Stimulated activated CD4-positive, alpha-beta T cell treated with anti-CD3 and anti-CD28 coated beads, Interleukin-12 subunit alpha, Interleukin-12 subunit beta, amount 100 ng/mL, for 24 hours (primary cell): ENCODE measurements around the gene CTRB2.
"Not testable (repeated sequence)": the region's sequence is repeated elsewhere in the genome, so short reads cannot be mapped to it uniquely, and the experiment has no call there.

Experiments
- DNase-seq, 2 experiments: peaks; one replicate each; pipeline ENCODE4 v3.0.0-alpha.2; 2020; ENCODE audit warnings: low read depth in 2 of 2

The CTRB2 gene

DNA sequence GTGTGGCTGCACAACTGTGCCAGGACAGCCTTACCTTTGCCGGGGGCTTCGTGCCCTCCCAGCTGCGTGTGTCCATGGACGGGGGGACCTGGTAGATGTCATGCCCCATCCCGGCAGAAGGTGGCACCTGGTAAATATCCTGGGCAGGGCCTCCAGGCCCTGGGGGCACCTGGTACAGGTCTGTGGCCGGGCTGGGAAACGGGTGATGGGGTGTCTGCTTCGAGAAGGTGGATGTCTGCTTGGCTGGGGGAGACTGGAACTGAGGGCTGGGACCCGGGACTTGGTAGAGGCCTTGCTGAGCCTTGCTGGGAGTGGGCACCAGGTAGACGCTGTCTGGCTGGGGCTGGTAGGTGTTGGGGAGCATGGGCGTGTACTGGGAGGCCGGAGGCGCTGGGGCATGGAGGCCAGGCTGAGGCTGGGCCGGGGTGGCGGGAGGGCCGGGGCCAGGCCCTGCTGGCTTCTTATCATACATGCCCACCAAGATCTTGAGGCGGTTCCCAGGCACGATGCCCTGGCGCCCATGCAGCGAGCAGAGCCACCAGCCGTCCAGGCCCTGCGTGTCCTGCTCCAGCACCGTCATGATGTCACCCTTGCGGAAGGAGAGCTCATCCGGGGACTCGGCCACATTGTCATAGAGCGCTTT lies 35.6 kb upstream of the CTRB2 start:
- not testable (repeated sequence) for DNase-seq

DNA sequence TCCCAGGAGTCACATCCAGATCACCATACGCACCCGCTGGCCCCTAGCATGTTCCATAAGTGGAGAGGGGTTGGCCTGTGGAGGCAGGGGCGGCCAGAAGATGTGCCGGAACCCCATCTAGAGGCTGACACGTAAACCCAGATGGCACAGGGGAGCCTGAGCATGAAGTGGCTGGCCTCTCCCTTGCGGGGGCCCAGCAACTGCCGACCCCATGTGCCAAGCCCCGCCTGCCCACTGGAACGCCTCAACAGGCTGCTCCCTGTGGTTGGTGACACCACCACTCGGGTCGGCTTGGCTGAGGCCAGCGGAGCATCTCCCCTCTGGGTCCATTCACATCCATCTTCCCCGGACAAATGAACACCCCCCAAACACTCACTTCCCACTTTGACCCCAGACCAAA lies 35.0 kb upstream of the CTRB2 start:
- DNase-seq: no peak

DNA sequence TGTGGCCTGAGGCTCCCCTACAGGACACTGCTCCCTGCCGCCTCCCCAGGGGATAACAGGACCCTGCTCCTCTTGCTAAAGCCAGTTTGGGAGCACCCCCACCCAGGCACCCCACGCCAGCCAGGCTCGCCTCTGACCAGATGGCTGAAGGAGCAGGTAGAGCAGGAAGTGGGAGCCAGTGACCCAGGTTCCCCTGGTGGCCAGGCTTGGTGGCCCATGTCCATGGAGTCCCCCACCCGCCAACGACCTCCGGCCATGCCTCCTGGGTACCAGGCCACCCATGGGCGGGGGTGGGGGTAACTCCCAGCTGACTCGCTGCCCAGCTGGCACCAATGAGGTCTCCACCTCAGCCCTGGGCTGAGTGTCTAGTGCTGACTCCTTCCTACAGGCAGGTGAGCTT lies 34.5 kb upstream of the CTRB2 start:
- DNase-seq: no peak

DNA sequence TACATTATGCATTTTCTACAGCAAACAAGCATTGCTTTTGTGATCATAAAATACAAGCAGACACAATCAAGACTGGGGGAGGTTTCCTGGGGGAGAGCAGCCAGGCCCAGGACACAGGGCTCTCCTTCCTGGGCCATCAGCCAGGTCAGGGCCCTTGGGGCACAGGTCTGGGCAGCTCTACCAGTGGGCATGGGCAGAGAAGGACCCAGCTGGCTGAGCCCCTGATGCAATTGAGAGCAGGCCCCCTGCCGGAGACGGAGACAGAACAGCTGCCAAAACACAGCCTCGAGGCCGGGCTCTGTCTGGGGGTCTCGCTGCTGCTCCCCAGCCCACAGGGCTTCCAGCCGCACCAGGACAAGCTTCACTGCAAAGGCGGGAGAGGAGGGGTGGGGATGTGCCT lies 33.7 kb upstream of the CTRB2 start:
- DNase-seq: not testable (repeated sequence)

DNA sequence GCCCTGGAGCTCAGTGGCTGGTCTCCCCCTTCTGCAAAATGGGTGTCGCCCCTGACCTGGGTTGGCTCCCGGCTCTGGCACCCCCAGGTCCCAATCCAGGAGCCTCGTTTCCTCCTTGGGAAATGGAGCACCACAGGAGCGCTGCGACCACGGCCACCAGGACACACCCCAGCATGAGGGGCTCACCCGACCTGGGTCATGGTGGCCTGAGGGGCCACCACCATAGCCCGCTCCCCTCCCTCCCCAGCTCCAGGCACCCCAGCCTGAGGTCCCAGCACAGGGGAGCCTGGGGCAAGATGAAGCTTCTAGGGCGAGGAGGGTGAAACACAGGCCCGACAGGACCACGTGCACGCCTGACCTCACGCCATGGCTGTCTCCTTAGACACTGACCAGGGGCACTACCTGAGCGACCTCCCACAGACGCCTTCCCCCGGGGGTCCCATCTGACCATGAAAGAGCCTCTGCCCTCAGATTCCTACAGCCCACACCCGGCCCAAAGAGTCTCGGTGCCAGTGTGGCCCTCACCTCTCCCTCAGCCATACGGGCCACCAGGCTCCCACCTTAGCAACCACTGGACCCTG lies 32.7 kb upstream of the CTRB2 start:
- no peak for DNase-seq

DNA sequence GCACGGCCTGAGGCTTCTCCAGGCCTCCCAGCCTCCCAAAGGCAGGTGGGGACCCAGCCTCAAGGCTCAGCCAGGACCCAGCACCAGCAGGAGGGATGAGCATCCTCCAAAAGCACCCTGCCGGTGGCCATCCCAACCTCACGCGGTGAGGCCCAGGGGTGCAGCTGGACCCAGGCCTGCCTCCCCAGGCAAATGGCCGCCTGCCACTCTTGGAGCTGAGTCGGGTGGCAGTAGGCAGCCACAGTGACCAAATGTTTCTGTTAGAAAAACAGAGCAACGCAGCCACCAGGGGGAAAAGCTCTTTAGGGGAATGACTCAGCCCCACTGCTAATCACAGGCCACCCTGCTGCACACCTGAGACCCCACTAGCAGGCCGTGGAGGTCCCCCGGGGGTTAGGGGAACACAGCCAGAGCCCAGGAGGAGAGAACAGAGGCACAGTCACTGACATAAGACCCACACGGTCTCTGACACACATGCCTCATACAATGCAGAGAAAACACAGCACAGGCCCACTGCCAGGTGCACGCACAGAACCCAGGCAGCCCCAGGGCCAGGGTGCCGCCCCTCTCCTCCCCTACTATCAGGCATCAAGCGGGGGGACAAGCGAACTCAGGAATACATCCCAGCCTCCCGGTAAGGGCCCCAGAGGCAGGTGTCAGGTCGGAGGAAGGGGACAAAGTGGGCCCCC lies 32.0 kb upstream of the CTRB2 start:
- DNase-seq: no peak

DNA sequence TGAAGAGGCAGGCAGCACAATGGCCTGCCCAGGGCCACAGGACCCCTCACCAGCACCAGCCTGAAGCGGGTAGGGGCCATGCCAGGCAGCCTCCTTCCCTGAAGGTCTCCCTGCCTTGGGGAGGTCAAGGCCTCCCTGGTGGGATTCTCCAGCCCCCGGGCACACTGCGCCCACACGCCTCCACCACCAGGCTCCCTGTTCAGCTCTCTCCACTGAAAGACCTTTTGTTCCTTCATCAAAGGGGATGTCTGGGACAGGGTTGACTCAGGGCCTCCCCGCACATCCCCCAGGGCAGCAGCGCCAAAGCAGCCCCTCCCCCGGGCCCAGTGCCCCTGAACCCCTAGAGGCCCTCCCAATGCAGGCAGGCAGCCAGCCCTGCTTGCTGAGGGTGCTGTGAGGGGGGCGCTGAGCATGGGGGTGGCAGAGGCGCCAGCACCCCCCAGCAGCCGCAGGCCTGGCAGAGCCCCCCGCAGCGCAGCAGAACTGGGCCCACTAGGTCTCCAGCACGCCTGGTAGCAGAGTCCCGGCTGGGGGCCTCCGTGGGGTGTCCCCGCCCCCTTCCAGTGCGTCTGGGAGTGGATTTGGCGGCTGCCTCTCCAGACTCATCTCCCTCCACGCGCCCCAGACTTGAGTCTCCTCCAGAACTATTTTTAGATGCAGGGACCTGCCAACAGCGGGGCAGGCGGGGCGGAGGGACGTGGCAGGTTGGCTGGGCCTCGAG lies 31.3 kb upstream of the CTRB2 start:
- DNase-seq: no peak

DNA sequence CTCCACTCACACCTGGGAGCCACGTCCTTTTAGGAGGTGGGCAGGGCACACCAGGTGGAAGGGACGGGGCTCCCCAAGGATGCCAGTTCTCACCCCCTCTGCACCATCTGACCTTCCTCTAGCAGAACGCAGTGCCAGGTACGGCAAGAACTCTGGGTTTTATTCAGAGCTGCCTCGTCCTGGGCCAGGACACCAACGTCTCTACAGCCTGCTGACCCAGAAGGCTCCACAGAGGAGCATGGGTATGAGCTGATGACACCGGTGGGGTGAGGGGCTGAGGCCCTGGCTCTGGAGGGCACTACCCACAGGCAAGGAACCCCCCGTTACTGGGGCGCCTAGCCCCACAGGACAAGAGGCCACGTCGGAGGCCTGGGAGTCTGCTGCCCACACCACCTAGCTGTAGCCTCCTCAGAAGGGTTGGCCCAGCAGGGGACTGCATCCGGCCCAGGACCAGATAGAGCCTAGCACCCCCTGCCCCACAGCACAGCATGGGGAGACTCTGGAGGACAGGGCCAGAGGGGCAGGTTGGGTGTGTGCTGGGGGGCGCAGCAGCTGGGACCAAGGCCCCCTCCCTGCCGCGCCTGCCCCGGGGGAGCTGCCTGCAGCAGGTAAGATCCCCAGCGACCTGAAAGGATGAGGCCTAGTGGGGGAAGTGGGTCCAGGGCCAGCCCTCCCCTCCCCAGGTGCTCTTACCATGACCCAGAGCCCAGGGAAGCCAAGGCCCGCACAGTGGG lies 30.6 kb upstream of the CTRB2 start:
- no peak for DNase-seq

DNA sequence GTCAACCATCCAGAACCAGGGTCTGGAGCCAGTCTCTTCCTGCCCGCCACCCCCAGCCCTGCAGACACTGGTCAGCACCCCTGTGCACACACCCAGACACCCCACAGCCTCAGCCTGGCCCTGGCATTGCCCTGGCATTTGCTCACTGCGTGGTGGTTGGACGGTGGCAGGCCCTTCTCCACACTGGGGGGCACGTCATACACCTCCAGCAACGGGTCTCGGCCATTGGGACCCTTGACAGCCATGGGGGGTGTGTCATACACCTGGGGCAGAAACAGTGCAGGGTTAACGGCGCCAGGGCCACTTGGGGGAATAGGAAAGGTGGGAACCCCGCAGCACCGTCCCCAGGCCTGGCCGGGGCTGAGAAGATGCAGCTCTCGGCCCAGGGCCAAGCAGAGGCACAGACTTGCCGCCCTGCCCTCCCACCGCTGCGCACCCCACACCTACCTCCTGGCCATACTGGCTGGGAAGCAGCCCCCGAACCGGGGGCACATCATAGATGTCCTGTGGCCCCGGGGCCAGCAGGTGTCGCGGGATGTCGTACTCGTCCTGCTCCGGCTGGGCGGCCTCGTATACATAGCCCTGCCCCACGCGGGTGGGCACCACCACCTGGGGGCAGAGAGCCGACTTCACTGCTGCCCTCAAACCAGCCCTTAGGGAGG lies 29.9 kb upstream of the CTRB2 start:
- no peak for DNase-seq

DNA sequence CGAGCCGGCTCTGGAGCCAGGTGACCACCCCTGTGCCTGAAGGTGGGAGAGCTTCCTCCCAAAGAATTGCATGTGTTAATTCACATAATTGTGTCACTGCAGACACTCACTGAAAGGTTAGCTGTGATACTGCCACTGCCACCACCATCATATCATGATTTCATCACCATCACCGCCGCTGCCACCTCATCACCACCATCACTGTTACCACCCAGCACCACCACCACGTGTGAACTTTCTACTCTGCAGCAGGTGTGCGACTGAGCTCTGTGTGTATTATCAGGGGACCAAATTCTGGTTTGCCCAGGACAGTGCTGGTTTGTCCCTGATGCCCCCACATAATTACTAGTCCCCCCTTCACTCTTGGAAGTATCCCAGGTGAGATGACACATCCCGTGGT lies 29.3 kb upstream of the CTRB2 start:
- no peak for DNase-seq

DNA sequence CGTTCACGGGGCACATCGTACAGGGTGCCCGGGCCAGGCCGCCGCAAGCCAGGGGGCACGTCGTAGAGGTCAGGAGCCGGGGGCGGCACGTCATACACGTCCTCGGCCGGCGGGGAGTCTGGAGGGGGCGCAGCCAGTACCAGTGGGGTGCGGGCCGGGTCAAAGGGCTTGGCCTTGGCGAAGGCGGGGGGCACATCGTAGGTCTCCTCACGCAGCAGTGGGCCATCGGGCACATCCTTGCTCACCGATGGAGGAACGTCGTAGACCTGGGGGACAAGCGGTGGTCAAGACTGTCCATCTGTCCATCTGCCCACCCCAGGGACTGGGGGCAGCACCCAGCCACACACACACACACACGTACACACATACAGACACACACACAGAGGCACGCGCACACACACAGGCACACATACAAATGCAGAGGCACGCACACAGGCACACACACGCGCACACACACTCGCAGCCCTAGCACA lies 28.8 kb upstream of the CTRB2 start:
- DNase-seq: no peak

DNA sequence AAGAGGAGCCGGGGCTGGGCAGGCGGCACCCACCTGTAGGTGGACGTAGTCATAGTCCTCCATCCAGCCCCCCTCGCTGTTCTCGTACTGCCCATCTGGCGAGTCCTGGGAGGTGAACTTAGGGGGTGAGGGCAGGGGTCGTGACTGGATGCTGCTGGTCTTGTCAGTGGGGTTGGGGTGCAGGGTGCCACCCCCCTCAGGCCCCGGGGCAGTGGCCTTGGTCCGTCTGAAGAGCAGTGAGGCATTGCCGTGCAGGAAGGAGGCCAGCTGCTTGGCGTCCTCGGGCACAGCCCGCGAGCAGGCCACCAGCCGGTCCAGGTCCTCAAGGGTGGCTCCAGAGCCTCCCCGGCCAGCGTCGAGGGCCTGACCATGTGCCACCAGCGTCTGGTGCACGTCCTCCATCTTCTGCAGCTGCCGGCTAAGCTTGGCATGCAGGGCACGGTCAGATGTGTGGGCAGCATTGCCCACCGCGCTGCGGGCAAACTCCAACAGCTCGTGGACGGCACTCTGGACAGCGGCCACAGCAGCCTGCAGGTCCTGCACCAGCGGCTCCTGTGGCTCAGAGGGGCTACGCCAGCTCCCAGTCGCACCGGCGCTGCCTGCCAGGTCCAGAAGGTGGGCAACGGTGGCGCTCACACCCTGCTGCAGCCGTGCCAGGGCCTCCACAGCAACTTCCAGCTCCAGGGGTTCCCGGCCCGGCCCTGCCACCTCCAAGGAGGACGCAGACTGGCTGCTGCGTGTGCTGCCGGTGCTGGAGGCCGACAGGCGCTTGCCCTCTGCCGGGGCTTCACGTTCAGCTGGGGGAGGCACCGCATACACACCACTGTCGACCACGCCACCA lies 28.1 kb upstream of the CTRB2 start:
- no peak for DNase-seq

DNA sequence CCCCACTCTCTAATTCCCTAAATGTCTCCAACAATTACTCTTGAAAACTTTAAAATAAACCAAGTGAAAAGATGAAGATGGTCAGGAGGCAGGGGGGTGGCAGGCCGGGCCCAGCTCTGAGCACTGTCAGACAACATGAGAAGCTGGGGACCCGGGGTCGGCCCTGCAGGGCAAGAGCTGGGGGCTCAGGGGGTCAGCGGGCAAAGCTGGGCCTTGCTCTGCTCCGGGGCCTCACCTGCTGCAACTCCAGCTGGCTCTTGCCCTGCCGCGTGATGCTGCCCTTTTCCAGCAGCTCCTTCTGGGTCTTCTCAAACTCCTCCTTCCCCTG lies 26.6 kb upstream of the CTRB2 start:
- DNase-seq: no peak

DNA sequence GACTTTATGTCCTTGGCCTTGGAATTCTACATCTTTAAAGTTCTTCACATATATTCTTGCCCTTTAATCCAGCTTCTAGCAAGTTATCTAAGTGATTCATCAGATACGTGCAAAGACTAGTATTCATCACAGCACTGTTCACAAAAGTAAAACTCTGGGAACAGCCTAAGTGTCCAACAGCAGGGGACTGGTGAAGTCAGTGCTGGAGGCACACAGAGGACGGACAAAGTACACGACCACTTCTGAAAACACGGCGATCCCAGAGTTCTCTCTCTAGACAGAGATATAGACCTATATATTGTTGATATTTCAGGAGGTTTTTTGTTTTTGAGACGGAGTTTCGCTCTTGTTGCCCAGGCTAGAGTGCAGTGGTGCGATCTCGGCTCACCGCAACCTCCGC lies 24.6 kb upstream of the CTRB2 start:
- no peak for DNase-seq

DNA sequence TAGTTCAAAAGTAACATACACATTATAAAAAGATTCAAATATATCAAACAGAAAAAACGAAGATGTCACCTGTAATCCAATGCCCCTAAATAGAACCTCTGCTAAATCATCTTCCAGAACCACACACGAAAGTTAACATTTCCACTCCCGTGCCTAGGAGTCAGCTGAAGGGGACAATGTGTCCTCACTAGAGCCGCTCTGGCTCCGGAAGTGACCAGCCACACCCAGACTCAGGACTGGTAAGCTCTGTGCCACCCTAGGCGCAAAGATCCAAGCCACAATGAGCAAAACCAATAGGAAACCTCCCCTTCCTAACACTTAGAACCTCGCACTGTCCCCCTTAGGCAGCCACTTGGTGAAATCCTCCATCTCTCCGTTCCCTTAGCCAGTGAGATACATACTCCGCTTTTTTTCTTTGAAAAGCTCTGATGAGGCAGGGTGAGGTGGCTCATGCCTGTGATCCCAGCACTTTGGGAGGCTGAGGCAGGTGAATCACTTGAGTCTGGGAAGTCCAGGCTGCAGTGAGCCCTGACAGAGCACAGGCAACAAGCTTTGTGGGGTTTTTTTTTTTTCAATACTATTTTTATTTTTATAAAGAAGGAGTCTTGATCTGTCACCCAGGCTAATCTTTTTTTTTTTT lies 23.6 kb upstream of the CTRB2 start:
- DNase-seq: no peak

DNA sequence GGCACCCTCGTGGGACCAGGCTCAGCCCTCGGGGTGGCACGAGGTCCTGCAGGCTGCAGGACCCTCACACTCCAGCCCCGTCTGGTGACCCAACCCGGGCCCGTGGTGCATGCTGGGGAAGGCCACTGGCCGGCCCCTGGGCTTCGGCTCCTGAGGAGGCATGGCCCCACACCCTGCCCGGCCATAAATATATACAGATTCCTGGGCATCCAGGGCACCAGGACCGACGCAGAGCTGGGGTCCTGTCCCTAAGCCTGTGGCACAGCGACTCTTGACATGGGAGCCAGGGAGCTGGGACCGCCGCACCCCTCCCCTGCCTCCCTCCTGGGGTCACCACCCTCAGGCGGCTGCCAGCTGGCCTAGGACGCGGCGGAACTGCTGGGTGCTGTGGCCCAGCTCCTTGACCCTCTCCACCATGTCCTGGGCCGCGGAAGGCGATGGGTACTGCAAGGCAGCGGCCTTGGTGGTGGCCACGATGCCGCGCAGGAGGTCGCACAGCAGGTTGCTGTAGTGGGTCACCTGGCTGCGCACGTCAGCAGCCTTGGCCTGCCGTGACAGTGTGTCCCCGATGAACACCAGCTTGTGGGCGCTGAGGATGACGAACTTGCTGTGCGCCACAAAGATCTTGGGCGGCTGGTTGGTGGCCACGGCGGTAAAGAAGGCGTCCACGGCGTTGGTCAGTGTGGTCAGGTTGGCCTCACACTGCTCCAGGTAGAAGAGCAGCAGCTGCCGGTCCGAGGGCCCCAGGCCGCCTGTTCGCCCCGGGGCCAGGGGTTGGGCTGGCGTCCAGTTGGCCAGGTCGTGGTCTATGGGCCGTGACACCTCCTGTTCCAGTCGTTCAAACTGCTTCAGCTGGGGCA lies 22.4 kb upstream of the CTRB2 start:
- no peak for DNase-seq

DNA sequence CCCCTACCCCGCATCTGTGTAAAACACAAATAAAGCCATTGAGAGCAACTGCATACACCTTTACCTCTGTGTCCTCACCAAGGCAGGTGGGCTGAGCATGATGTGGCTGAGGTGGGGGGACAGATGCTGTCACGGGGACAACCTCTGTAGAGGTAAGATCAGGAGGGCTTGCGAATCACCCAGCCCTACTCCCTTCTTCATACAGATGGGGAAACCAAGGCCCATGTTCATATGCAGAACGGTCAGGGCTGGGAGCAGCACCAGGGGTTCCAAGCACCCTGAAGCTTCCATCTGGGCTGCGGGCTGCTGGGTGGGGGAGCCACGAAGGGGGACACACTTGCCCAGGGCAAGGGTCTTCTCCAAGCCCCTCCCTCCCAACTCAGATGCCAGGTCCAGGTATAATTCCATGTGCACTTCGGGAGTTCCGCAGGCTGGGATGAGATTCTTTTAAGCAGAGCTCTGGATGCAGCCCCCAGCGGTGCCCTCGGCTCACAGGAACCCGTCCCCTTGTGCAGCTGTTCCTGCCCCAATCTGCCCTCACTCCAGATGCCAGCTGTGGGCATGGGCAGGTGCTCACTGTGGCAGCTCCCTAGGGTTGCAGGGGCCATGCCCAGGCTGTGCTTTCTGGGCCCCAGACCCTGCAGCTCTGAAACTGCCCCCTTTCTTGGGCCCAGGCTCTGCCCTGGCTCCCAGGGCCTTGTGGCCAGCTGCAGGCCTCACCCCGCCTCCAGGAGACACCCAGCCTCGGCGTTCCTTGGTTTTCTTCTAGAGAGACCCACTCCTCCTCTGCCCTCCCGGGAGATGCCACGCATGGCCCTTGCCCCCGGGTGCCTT lies 21.4 kb upstream of the CTRB2 start:
- DNase-seq: no peak
